ENCODE measurements around the gene SMURF1. TPM values are rescaled to one million over a fixed set of nuclear protein-coding genes. Genes with fewer than 3 reads are reported as not detected.

SMURF1 gene
- total RNA-seq, 1 donor from 2014 or later, result 44.7 TPM

DNA sequence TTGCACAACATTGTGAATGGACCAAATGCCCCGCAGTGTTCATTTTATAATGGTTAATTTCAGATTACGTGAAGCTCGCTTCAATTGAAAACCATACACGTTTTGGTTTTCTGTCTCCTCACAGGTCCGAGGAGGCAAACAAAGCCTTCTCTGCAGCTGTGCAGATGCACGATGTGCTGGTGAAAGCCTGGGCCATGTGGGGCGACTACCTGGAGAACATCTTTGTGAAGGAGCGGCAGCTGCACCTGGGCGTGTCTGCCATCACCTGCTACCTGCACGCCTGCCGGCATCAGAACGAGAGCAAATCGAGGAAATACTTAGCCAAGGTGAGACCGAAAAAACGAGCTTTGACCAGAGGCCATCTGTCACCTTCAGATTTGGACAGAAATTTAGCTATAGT is 155.3 kb downstream of the SMURF1 start:
- no peaks in the 10 kb centered on the region for H3K4me1 Mint-ChIP-seq (ENCODE audit: low read depth, unreplicated experiment)
- DNase-seq (ENCODE audit: low read depth) (no peak), FAIRE-seq (no peak)
- no peaks in the 10 kb centered on the region for H3K79me2 ChIP-seq (ENCODE audit: insufficient read depth, low read length)
- H3K36me3 ChIP-seq (ENCODE audit: insufficient read depth, low read length), result peaks cover 67% of the 10 kb centered on the region
- H3K4me3 Mint-ChIP-seq (ENCODE audit: unreplicated experiment), result no peak overlapping the region
- peaks cover 5% of the 10 kb centered on the region for H3K9me3 Mint-ChIP-seq (ENCODE audit: unreplicated experiment)
- no peak overlapping the region for H3K4me2 ChIP-seq (ENCODE audit: low read length)
- H2AFZ ChIP-seq (ENCODE audit: low read depth, low read length), result no peak overlapping the region
- no peaks in the 10 kb centered on the region for H3K9me3 ChIP-seq (ENCODE audit: insufficient read depth, low read depth, low read length)
- H3K27ac ChIP-seq (ENCODE audit: low read depth, low read length), result no peak overlapping the region
- H3K9ac ChIP-seq (ENCODE audit: low read length), result no peak overlapping the region
- H3K36me3 Mint-ChIP-seq (ENCODE audit: low read depth, unreplicated experiment), result peaks cover 45% of the 10 kb centered on the region
- H3K4me1 ChIP-seq (ENCODE audit: insufficient read depth, low read length), result no peaks in the 10 kb centered on the region
- no peaks in the 10 kb centered on the region for H3K27me3 Mint-ChIP-seq (ENCODE audit: low read depth, unreplicated experiment)
- no peak overlapping the region for H3K4me3 ChIP-seq (ENCODE audit: insufficient read depth, low read depth, low read length)
- peaks cover 5% of the 10 kb centered on the region for H4K20me1 ChIP-seq (ENCODE audit: insufficient read depth, low read length)
- no peaks in the 10 kb centered on the region for H3K27me3 ChIP-seq (ENCODE audit: insufficient read depth, low read length)
- TF ChIP-seq, protein P1, sequence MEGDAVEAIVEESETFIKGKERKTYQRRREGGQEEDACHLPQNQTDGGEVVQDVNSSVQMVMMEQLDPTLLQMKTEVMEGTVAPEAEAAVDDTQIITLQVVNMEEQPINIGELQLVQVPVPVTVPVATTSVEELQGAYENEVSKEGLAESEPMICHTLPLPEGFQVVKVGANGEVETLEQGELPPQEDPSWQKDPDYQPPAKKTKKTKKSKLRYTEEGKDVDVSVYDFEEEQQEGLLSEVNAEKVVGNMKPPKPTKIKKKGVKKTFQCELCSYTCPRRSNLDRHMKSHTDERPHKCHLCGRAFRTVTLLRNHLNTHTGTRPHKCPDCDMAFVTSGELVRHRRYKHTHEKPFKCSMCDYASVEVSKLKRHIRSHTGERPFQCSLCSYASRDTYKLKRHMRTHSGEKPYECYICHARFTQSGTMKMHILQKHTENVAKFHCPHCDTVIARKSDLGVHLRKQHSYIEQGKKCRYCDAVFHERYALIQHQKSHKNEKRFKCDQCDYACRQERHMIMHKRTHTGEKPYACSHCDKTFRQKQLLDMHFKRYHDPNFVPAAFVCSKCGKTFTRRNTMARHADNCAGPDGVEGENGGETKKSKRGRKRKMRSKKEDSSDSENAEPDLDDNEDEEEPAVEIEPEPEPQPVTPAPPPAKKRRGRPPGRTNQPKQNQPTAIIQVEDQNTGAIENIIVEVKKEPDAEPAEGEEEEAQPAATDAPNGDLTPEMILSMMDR (IDR thresholded peaks at IDR 0.05; ENCODE audit: insufficient read depth, low read depth, low read length), result no peak
- TF ChIP-seq EZH2 (IDR thresholded peaks at IDR 0.05; ENCODE audit: insufficient read depth, low read length), result no peak
- H3K27ac Mint-ChIP-seq (ENCODE audit: unreplicated experiment), result no peak overlapping the region

- Mint-ChIP-seq H3K4me1 (ENCODE audit: low read depth, unreplicated experiment) (no peaks in the 10 kb centered on the region), H3K9me3 (ENCODE audit: unreplicated experiment) (peaks cover 5% of the 10 kb centered on the region), H3K27me3 (ENCODE audit: low read depth, unreplicated experiment) (no peaks in the 10 kb centered on the region), H3K36me3 (ENCODE audit: low read depth, unreplicated experiment) (peaks cover 40% of the 10 kb centered on the region), H3K4me3 (ENCODE audit: unreplicated experiment) (no peak overlapping the region), H3K27ac (ENCODE audit: unreplicated experiment) (no peak overlapping the region)
- Histone ChIP-seq H3K4me2 (ENCODE audit: low read length) (no peak overlapping the region), H3K27ac (ENCODE audit: low read depth, low read length) (no peak overlapping the region), H3K27me3 (ENCODE audit: insufficient read depth, low read length) (no peaks in the 10 kb centered on the region), H4K20me1 (ENCODE audit: insufficient read depth, low read length) (peaks cover 5% of the 10 kb centered on the region), H3K79me2 (ENCODE audit: insufficient read depth, low read length) (no peaks in the 10 kb centered on the region), H3K9ac (ENCODE audit: low read length) (no peak overlapping the region), H3K9me3 (ENCODE audit: insufficient read depth, low read depth, low read length) (no peaks in the 10 kb centered on the region), H3K36me3 (ENCODE audit: insufficient read depth, low read length) (peaks cover 71% of the 10 kb centered on the region), H3K4me1 (ENCODE audit: insufficient read depth, low read length) (no peaks in the 10 kb centered on the region), H3K4me3 (ENCODE audit: insufficient read depth, low read depth, low read length) (no peak overlapping the region), H2AFZ (ENCODE audit: low read depth, low read length) (no peak overlapping the region)
- FAIRE-seq (no peak), DNase-seq (ENCODE audit: low read depth) (no peak)
- TF ChIP-seq, protein P1 (IDR thresholded peaks at IDR 0.05; ENCODE audit: insufficient read depth, low read depth, low read length), result no peak
- TF ChIP-seq EZH2 (IDR thresholded peaks at IDR 0.05; ENCODE audit: insufficient read depth, low read length), result no peak
Observed at GRCh38 chr7:98985945-98986344, 158.0 kb downstream of the SMURF1 start.

DNA sequence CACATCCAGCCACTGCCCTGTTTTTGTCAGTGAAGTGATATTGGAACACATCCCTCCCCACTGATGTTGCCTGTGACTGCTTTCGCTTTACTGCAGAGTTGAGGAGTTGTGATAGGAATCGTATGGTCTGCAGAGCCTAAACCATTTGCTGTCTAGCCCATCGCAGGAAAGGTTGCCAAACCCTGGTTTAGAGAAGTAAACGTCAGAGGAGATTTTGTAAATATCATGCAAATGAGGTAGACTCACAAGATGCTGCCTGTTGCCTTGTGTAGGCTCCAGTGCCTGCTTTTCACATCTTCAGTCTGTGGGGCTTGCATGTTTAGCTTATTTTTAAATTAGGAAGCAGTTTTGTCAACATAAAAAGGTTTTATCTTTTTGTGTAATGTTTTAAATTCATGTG is 158.5 kb downstream of the SMURF1 start:
- no peak for TF ChIP-seq EZH2 (IDR thresholded peaks at IDR 0.05; ENCODE audit: insufficient read depth, low read length)
- TF ChIP-seq, protein P1 (IDR thresholded peaks at IDR 0.05; ENCODE audit: insufficient read depth, low read depth, low read length), result no peak
- H3K4me1 Mint-ChIP-seq (ENCODE audit: low read depth, unreplicated experiment), result no peaks in the 10 kb centered on the region
- H3K27ac Mint-ChIP-seq (ENCODE audit: unreplicated experiment), result no peak overlapping the region
- peaks cover 40% of the 10 kb centered on the region for H3K36me3 Mint-ChIP-seq (ENCODE audit: low read depth, unreplicated experiment)
- no peaks in the 10 kb centered on the region for H3K4me1 ChIP-seq (ENCODE audit: insufficient read depth, low read length)
- no peaks in the 10 kb centered on the region for H3K79me2 ChIP-seq (ENCODE audit: insufficient read depth, low read length)
- DNase-seq (ENCODE audit: low read depth) (no peak), FAIRE-seq (no peak)
- peaks cover 5% of the 10 kb centered on the region for H4K20me1 ChIP-seq (ENCODE audit: insufficient read depth, low read length)
- H3K27ac ChIP-seq (ENCODE audit: low read depth, low read length), result no peak overlapping the region
- no peak overlapping the region for H2AFZ ChIP-seq (ENCODE audit: low read depth, low read length)
- no peaks in the 10 kb centered on the region for H3K27me3 ChIP-seq (ENCODE audit: insufficient read depth, low read length)
- peaks cover 5% of the 10 kb centered on the region for H3K9me3 Mint-ChIP-seq (ENCODE audit: unreplicated experiment)
- H3K4me2 ChIP-seq (ENCODE audit: low read length), result no peak overlapping the region
- H3K4me3 ChIP-seq (ENCODE audit: insufficient read depth, low read depth, low read length), result no peak overlapping the region
- H3K9me3 ChIP-seq (ENCODE audit: insufficient read depth, low read depth, low read length), result no peaks in the 10 kb centered on the region
- H3K9ac ChIP-seq (ENCODE audit: low read length), result no peak overlapping the region
- peaks cover 67% of the 10 kb centered on the region for H3K36me3 ChIP-seq (ENCODE audit: insufficient read depth, low read length)
- no peaks in the 10 kb centered on the region for H3K27me3 Mint-ChIP-seq (ENCODE audit: low read depth, unreplicated experiment)
- no peak overlapping the region for H3K4me3 Mint-ChIP-seq (ENCODE audit: unreplicated experiment)
